Activated CD4-positive, CD25-positive, alpha-beta regulatory T cell treated with anti-CD3 and anti-CD28 coated beads, Interleukin-2, amount 50 U/mL, for 72 hours (primary cell): ENCODE measurements around the gene FOXRED2.
A peak's percentile ranks its signal among the peaks of the same experiment; 100 is the strongest.
"Not testable (repeated sequence)": the region's sequence is repeated elsewhere in the genome, so short reads cannot be mapped to it uniquely, and the experiment has no call there.

Source experiments
- DNase-seq: peaks from one replicate; pipeline ENCODE4 v3.0.0; 2021

Gene FOXRED2

GRCh38 chr22:36506637-36507517 lies at the start of gene FOXRED2:
FOXRED2 (minus strand) TSS chr22:36507040; CDS start chr22:36506422, 618 bp downstream.
- peak; percentile 94 for DNase-seq

DNA sequence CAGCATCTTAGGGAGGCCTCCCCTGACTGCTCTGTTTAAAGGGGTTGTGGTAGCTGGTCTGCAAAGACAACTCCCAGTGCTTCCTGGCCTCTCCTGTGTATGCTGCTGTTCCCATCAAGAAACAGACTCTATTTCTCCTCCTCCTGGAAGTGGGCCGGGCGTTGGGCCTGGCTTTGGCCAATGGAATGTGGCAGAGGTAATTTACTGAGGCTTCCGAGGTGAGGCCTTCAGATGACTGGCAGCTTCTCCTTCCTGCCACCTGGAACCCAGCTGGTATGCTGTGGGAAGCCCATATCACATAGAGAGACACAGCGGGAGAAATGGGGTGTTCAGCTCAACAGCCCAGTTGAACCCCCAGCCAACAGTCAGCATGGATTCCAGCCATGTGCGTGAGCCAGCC lies 47.3 kb upstream of the FOXRED2 start:
- no peak for DNase-seq

GRCh38 chr22:36552289-36552688 lies 45.4 kb upstream of the FOXRED2 start:
- no peak for DNase-seq

DNA sequence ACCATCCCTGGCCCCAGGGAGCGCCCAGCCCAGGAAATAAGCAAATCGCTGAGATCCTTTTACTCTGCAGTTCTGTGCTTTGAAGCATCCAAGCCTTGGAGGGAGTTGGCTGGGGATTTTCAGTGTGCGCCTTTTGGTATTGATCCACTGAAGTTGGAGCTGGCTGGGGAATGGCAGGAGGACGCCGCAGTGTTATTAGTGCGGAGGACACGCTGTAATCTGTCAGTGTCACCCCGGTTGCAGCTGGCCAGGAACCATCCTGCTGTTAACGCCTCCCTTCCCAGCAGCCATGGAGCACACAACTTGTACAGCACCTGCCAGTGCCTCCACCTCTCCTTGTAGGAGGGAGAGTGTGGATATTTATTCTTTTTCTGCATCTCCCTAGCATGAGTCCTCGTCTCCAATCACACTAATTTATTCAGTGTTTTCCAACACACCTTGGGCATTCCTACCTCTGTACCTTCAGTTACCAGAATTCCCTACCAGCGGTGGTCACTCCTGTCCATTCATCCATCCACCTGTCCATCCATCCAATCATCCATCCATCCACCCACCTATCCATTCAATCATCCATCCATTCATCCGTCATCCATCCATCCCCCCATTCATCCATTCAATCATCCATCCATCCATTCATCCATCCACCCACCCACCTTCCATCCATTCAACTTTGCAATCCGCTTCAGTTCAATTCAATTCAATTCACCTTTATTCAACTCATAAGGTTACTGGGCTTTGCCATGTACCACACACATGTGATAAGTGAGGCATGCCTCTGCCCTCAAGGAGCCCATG lies 44.1 kb upstream of the FOXRED2 start:
- DNase-seq: no peak

DNA sequence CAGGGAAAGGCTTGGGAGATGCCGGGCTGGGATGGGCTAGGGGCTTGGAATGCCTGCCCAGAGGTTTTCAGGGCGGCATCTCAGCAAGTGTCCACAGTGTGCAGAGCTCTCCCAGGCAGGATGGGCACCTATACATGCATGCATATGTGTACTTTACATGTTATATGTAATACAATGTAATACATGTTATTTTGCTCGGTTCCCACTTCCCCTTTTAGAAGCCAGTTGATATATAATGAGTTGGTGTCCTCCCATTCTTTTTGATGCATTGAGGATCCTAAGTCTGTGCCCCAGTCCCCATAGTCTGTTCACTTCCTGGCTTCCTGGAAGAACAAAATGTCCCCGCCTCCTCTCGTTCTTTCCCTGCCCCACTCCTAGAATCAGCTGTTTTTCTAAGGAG lies 42.2 kb upstream of the FOXRED2 start:
- DNase-seq: no peak

- no peak for DNase-seq
Observed at GRCh38 chr22:36548606-36549005, 41.8 kb upstream of the FOXRED2 start.

GRCh38 chr22:36546932-36547331 lies 40.1 kb upstream of the FOXRED2 start:
- DNase-seq: no peak

DNA sequence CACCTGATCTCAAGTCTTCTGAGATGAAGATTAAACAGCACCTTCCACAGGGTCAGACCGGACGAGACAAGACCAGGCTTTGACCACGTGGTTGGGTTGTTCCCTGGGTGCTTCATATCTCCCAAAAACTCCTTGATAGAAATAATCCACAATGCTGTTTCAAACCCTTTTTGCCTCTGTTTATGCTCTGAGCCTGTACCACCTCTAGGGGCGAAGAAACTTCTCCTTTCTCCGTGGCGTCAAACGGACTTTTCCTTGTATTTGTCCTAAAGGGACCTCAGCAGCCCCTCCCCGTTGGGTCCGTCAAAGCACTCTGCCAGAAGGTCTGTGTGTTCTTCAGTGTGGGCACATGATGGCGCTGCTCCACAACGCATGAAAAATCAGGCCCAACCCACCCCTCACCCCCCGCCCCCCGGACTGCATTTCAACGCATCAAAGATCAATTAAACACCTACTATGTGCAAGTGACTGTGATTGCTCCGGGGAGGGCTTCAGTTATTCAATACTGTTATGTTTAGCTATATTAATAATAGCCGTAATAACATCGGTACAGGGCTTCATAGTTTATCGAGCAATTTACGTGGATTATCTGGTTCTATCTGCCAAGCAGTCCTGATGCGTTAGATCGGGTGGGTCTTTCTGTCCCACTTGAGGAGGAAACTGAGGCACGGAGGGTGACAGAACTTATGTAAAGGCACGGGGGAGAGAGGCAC lies 39.4 kb upstream of the FOXRED2 start:
- DNase-seq: no peak

DNA sequence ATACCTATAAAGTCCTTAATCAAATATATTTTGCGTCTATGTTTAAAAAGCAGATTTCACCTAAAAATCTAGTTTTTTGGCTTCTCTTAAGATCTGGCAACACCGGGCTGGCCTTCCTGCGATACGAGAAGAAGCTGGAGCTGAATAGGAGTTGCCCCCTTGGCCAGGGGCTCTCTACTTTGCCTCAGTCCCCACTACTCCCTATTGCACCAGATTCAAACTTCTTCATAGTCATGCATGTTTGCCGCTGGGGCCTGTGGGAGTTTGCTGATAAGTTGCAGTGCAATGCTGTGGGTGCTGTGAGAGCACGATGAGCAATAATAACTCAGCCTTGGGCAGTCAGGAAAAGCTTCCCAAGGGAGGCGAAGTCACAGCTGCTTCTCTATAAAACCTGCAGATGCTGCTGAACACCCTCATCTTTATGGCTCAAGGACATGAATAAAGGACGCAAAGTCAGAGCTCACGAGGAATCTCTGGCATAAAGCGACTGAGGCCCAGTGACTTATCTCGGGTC lies 37.3 kb upstream of the FOXRED2 start:
- no peak for DNase-seq

DNA sequence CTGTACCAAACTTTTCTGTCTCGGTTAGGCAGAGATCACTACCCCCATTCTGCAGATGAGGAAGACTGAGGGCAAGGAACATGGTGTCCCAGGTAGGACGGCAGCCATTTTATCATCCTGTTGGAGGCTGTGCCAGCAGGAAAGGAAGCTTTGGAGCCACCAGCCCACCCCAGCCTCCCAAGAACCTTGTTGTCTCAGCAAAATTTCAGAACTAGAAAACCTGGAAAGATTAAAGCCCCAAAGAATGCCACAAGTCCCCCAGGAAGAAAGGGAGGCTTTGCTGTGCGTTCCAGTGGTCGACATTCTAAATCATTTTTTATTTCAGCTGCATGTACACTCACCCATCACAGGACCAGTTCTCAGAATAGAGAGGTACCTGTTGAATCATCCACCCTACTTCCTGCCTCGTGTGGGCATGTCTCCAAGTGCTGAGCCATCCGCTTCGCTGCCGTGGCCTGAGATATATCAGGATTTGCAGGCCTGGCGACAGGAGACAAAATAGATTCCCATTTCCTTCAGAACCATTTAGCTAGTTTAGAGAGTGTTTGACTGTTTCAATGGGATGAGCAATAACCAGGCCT lies 35.1 kb upstream of the FOXRED2 start:
- DNase-seq: peak; percentile 36

DNA sequence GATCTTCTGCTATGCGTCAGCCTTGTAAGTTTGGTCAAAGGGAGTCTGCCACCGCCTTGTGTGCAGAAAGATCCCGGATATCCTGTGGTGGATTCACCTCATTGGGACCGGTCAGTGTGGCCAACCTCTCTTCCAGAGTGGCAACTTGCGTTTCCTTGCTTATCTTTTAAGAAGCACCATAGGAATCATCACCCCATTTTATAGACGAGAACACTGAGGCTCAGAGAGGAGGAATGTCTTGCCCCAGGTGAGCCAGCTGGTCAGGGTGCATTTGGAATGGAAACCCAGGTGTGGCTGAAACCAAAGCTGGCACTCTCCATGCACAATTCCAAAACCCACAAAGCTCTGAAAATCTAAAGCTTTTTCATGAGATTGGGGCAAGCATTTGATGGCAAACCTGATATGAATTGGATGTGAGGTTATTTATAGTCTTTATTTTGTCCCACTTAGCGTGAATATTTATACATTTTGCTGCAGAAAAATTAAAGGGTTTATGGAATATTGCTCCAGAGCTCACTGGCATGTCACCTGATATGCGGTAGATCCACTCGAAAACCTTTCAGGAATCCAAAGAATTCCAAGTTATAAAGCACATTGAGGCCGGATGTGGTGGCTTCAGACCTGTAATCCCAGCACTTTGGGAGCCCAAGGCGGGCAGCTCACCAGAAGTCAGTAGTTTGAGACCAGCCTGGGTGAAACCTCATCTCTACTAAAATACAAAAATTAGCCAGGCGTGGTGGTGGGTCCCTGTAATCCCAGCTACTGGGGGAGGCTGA lies 34.2 kb upstream of the FOXRED2 start:
- DNase-seq: no peak

GRCh38 chr22:36538529-36538928 lies 31.7 kb upstream of the FOXRED2 start:
- no peak for DNase-seq

GRCh38 chr22:36536717-36537116 lies 29.9 kb upstream of the FOXRED2 start:
- no peak for DNase-seq

- DNase-seq: not testable (repeated sequence)
Observed at GRCh38 chr22:36533320-36533719, 26.5 kb upstream of the FOXRED2 start.

DNA sequence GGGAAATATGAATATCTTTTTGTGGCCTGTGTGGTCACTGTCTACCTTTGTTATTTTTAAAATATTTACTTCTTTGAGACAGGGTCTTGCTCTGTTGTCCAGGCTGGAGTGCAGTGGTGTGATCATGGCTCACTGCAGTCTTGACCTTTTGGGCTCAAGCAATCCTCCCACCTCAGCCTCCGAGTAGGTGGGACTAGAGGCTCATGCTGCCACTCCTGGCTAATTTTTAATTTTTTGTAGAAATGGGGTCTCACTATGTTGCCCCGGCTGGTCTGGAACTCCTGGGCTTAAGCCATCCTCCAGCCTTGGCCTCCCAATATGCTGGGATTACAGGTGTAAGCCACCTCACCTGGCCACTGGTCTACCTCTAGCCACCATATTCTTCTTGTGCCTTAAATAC lies 25.6 kb upstream of the FOXRED2 start:
- no peak for DNase-seq

- DNase-seq: peak; percentile 98
Observed at GRCh38 chr22:36528795-36529751, 22.2 kb upstream of the FOXRED2 start, which contains the start of gene EIF3D. EIF3D (minus strand) TSS chr22:36529166; CDS start chr22:36526121, 3,045 bp downstream.

GRCh38 chr22:36528341-36528740 lies 21.5 kb upstream of the FOXRED2 start:
- DNase-seq: no peak

GRCh38 chr22:36522662-36523061 lies 15.8 kb upstream of the FOXRED2 start:
- no peak for DNase-seq

DNA sequence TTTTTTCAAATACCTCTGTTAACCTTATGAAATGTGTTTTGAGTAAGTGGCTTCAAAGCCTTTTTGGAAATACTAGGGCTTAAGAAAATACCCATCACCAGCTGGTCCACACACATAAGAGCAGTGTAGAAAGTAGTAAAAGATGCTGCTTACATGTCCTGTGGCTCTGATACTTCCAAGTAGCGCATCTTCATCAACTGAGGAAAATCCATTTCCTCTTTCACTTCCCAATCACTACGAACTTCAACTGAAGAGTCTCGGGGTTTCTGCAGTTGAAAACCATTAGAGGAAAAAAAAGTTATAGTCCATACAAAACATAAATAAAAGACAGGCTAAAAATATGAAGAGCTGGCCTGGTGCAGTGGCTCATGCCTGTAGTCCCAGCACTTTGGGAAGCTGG lies 13.6 kb upstream of the FOXRED2 start:
- no peak for DNase-seq

DNA sequence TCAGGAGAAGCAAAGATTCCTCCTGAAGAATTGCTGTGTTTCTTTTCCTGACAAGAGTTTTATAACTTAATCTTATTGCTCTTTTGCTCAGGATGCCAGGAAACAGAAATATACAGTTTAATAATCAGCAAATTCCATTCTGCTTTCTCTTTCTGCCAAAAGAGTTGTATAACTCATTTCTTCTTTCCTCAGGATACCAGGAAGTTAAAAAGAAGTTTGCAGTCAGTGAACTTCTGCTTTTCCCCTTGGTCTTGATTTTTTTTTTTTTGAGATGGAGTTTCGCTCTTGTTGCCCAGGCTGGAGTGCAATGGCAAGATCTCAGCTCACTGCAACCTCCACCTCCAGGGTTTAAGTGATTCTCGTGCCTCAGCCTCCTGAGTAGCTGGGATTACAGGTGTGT lies 13.1 kb upstream of the FOXRED2 start:
- not testable (repeated sequence) for DNase-seq

- DNase-seq: no peak
Observed at GRCh38 chr22:36514766-36515165, 7.9 kb upstream of the FOXRED2 start.
